HG02970 (cell line): Measurements from ENCODE around the gene PEF1.
"Not testable (repeated sequence)": the region's sequence is repeated elsewhere in the genome, so short reads cannot be mapped to it uniquely, and the experiment has no call there.

Source experiments
- ATAC-seq: cut with Tn5 transposase; IDR thresholded peaks from one replicate; pipeline ENCODE4 v1.9.1; 2021; ENCODE audit warnings: mild to moderate bottlenecking, moderate library complexity, moderate number of reproducible peaks; ENCODE audit not compliant: unreplicated experiment, low FRiP score

Gene PEF1

DNA sequence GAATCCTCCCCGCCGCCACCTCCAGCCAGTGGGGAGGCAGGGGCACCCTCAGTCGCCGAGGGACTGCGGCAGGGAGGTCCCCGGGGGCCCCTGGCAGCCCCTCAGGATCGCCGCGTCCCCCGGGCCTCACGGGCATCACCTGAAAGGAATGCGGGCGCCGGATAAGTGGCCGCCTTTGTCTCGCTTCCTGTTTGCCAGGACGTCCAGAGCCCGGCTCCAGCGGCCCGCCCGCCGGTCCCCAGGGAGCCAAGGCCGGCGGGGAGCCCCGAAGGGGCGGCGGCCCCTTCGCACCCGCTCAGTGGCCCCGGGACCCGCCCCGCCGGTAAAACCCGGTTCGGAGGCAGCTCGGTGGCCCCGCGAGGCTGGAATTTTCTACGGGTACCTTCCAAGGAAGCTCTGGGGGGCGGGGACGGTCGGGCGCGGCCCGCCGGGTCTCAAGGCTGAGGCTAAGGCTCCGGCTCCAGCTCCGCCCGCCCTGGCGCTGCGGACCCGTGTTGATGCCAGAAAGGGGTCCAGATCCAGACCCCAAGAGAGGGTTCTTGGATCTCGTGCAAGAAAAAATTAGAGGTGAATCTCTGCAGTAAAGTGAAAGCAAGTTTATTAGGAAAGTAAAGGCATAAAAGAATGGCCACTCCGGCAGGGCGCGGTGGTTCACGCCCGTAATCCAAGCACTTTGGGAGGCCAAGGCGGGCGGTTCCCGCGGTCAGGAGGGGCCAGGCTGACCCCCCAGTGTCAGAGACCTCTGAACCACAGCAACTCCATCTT is 55.7 kb downstream of the PEF1 start:
- ATAC-seq, result no peak

DNA sequence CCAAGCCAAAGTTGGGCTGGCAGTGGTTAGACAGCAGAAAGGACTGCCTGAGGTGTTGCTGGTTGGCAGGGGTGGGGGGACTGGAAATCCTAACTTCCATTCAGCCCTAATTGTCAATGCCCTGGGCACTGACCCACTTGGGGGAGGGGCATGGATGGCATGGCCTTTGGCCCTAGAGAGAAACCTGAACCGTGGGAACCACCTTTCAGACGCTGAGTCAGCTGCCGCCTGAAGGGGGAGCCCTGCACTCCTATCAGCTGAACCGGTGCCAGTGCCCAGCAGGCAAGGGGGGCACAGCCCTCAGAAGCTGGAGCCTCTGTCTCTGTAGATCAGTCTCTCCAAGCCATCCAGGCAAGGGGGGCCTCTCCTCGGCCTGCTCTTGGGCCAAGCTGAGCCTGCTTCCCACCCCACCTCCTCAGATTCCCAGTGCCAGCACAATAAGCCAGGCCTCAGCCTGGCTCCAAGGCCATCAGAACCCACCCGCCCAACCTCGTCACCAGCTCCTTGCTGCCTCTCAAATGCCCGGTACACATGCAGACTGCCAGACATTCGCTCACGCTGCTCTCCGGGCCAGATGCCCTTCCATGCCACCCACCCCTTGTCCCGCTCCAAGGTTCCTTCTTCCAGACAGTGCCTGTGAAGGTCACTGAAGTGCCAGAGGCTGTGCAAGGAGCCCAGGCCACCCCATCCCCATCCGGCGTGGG is 56.8 kb downstream of the PEF1 start:
- ATAC-seq, result no peak

DNA sequence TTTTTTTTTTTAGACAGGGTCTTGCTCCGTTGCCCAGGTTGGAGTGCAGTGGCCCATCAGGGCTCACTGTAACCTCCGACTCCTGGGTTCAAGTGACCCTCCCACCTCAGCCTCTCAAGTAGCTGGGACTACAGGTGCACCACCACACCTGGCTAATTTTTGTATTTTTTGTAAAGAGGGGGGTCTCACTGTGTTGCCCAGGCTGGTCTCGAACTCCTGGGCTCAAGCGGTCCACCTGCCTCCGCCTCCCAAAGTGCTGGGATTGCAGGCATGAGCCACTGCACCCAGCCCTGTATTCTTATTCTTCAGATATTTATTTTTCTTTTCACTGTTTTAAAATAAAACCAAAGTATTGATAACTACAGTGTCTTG is 57.4 kb downstream of the PEF1 start:
- not testable (repeated sequence) for ATAC-seq

DNA sequence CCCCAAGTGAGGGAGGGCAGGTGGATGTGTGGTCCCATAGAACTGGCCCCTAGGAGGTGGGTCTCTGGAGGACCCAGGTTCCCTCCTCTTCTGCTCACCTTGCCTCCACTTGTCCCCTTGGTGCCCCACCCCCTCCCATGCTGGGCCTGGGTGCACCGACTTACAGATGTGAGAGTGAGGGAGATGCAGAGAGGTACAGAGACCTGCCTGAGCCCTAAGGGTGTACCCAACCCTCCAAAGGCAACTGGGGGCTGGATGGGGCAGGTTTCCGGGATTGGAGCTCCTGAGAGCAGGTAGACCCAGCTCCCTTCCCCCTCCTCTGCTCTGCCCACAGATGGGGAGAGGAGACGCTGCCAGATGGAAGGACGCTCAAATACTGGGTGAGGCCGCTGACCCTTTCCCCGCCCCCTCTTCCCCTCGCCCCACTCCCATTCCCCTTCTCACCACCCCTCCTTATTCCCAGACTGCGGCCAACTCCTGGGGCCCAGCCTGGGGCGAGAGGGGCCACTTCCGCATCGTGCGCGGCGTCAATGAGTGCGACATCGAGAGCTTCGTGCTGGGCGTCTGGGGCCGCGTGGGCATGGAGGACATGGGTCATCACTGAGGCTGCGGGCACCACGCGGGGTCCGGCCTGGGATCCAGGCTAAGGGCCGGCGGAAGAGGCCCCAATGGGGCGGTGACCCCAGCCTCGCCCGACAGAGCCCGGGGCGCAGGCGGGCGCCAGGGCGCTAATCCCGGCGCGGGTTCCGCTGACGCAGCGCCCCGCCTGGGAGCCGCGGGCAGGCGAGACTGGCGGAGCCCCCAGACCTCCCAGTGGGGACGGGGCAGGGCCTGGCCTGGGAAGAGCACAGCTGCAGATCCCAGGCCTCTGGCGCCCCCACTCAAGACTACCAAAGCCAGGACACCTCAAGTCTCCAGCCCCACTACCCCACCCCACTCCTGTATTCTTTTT is 58.0 kb downstream of the PEF1 start:
- no peak for ATAC-seq

DNA sequence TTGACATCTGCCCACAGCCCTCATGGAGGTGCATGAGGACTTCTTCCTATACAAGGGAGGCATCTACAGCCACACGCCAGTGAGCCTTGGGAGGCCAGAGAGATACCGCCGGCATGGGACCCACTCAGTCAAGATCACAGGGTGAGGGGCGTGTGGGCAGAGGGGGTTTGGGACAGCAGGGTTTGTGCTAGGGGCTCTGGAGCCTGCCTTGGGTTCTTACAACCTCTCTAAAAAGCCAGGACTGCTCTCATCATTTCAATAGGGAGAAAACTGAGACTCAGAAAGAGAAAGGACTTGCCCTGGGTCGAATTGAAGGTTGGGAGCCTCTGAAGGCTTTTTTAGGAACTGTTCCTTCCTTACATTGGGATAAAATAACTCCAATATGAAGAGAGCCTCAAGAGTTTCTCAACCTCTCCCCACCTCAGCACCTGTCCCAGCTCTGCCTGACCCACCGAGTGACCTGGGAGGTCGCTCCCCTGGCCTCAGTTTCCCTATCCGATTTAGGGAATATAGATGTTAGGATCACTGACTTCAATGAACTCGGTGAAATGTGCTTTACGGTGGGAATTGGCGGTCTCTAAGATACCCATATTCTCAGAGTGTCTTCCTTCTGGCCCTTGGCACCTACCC is 58.8 kb downstream of the PEF1 start:
- ATAC-seq, result no peak

DNA sequence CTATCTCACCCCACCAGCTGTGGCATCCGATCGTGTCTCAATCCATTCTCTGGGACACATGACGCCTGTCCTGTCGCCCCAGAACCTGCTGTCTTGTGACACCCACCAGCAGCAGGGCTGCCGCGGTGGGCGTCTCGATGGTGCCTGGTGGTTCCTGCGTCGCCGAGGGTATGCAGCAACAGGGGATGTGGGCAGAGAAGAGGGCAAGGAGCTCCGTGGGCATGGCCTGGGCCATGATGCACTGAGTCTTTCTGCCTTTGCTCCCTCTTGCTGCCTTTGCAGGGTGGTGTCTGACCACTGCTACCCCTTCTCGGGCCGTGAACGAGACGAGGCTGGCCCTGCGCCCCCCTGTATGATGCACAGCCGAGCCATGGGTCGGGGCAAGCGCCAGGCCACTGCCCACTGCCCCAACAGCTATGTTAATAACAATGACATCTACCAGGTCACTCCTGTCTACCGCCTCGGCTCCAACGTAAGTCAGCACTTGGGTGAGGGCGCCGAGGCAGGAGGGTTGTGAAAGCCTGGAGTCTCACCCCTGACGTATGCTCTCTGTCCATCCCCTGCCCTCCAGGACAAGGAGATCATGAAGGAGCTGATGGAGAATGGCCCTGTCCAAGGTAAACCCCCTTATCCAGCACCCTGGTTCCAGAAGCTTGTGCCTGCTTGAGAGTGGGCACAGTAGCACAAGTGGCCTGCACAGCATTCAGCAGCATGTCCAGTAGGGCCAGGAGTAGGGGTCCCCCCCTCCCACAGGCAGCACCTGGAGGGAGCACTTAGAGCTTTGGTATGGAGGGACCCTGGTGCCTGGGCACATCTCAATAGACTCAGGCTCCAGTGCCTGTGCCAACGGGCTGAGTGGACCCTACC is 59.6 kb downstream of the PEF1 start:
- ATAC-seq, result no peak

DNA sequence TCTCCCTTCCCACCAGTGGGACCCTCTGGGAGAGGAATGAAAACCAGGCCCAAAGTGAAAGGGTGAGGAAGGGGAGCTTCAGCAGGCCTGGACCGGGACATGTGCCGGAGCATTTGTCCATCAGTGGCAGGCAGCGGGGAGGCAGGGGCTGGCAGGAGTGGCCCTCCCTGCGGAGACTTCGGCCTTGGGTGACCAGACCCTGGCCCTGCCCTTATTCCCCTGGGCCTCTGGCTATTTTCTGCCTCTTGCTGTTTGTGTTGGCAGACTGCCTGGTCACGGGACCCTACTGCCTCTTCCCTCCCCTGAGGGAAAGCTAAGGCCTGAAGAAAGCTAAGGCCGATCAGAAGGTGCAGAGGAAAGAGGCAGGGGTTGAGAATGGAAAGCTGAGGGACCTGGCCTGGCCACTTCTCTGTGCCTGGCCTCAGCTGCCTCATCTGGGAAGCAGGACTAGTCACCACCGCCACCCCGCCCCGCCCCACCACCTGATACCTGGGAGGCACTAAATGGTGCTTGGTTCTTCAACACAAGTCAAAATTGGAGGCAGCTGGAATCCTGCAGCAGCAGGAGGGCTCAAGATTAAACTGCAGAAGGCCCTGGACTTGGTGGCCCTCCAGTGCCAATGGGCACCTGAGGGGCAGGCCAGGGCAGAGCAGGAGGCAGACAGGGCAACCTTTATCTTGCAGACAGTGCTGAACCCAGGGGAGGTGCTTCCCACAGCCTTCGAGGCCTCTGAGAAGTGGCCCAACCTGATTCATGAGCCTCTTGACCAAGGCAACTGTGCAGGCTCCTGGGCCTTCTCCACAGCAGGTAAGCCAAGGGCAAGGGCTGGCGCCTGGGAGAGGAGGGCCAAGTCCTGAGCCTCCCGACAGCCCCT is 60.4 kb downstream of the PEF1 start:
- no peak for ATAC-seq

DNA sequence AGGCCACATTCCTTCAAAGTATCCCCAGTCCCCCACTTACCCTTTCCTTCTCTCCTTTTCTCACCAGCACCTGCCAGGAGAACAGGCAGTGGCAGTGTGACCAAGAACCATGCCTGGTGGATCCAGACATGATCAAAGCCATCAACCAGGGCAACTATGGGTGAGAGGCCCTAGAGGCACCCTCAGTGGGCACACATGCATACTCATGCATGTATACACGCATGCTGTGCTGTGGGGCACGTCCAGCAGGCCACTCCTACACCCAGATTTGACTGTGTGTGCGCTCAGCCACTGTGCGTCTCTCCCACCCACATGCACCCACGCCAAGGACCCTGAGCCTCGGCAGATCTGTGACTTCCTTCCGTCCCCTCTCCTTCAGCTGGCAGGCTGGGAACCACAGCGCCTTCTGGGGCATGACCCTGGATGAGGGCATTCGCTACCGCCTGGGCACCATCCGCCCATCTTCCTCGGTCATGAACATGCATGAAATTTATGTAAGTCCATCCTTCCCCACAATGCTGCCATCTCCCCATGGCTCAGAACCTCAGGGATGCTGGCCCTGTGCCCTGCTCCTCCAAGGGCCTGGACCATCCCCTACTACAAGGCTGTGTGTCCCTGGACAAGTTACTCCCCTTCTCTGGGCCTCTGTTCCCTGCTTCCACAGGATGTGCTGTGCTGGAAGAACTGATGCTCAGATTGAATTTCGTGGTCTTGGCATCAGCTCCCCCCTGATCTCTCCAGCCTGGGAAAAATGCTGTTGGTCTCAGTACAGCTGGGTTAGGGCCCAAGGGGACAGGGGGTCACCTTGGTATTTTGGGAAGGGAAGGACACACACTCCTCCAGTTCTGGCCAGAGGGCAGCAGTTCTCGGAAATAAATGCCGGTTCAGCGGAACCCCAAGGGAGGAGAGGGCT is 61.3 kb downstream of the PEF1 start:
- ATAC-seq, result no peak

DNA sequence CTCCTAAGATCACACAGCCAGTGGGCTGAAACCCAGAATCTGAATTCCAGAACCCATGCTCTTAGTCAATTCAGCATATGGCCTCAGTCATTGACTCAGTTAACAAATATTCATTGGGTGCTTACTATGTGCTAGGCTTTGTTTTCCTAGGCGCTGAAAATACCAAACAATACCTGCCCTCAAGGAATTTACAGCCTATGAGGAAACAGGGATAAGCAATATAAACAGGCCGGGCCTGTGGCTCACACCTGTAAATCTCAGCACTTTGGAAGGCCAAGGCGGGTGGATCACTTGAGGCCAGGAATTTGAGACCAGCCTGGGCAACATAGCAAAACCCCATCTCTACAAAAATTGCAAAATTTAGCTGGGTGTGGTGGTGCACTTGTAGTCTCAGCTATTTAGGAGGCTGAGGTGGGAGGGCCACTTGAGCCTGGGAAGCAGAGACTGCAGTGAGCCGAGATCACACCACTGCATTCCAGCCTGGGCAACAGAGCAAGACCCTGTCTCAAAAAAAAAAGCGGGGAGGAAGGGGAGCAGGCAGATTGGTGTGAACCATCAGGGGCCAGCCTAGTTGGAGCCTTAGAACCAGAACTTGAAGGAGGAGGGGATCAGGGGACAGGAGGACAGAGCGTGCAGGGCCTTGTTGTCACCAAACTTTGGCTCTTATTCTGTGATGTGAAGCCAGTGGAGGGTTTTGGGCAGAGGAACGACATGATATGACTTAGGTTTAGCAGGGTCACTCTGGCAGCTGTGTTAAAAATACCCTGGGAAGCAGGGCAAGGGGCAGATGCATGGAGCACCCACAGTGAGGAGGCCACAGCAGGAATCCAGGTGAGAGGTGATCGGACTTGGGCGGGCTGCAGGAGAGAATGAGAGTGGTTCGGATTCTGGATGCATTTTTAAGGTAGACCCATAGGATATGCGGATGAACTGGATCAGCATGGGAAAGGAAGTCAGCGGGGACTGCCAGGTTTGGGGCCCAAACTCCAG is 62.6 kb downstream of the PEF1 start:
- ATAC-seq, result no peak

DNA sequence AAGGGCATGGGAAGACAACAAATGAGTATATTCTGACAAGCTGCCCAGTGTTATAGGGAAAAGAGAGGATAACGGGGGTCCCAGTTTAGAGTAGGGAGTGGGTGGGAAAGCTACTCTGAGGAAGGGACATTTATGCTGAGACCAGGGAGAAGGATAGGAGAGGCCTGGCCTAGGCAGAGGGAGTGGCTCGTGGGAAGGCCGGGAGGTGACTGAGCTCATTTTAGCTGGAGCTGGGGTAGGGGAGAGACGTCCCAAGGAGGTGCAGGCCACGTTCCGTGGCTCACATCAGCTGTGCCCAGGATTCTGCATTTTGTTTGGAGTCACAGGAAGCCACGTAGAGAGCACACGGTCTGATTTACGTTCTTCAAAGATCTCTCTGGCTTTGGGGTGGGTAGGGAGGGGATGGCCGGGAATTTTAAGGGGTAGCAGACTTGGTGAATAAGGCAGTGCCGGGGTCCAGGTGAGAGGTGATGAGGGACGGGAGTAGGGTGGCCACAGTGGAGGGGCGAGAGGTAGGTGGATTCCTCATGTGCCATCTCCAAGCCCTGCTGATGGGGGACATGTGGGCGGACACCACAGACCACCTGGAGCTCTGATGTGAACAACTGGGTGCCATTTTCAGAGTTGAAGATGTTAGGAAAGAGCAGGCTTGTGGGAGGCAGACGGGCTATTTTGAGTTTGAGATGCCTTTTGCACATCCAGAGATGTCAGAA is 63.6 kb downstream of the PEF1 start:
- ATAC-seq, result no peak

DNA sequence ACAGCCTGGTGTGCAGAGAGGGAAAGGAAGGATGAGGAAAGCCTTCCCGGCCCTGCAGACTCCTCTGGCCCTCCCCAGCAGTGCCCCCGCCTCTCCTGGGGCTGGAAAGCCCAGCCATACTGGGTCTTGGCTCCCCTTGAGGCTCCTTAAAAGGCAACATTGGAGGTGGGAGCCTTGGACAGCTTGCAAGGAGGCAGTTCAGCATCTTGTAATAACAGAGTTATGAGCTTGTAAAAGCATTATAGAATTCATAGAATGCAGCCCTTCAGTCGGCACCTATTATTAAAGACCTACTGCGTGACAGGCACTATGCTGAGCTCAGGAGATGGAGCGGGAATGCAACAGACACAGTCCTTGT is 64.2 kb downstream of the PEF1 start:
- ATAC-seq, result no peak
